ENCODE measurements around the gene MRAS. TPM values are rescaled to one million over a fixed set of nuclear protein-coding genes. Genes with fewer than 3 reads are reported as not detected.
"Not testable (repeated sequence)": the region's sequence is repeated elsewhere in the genome, so short reads cannot be mapped to it uniquely, and the experiment has no call there.

The MRAS gene
- total and polyA plus RNA-seq, 2 of the 4 experiments (the other 2 are of a cell fraction): 59.3 to 60.6 TPM

GRCh38 chr3:138412821-138413551 lies 64.6 kb downstream of the MRAS start:
- Histone ChIP-seq H3K4me2 (ENCODE audit: low read depth, low read length) (no peak overlapping the region), H4K91ac (ENCODE audit: insufficient read depth, low read depth, low read length) (no peak overlapping the region), H3K23ac (ENCODE audit: low read depth, low read length) (no peak overlapping the region), H2BK120ac (ENCODE audit: low read depth, low read length) (no peak overlapping the region), H2BK15ac (ENCODE audit: low read depth, low read length) (no peak overlapping the region), H2BK20ac (ENCODE audit: low read depth, low read length) (no peak overlapping the region), H3K4me3 (ENCODE audit: insufficient read depth, low read depth, low read length) (no peak overlapping the region), H3K56ac (ENCODE audit: extremely low read depth, insufficient read depth, low read length) (no peak overlapping the region), H3K79me1 (ENCODE audit: low read depth in 1 of 2, low read length in 2 of 2) (no peaks in the 10 kb centered on the region), H3K27ac (ENCODE audit: insufficient read depth, low read length) (no peak overlapping the region), H3K4ac (ENCODE audit: low read depth, low read length) (no peak overlapping the region), H3K27me3 (ENCODE audit: control insufficient read depth, insufficient read depth, low read length) (no peaks in the 10 kb centered on the region), H3K14ac (replicated peaks; ENCODE audit: low read depth, low read length) (no peak overlapping the region), H3K9me3 (ENCODE audit: control insufficient read depth, insufficient read depth, low read length) (no peaks in the 10 kb centered on the region), H4K8ac (ENCODE audit: low read depth in 2 of 2, low read length in 2 of 2) (no peak overlapping the region), H2AK5ac (ENCODE audit: low read depth, low read length) (no peak overlapping the region), H3K18ac (ENCODE audit: low read depth, low read length) (no peak overlapping the region), H2BK5ac (ENCODE audit: low read depth, low read length, poor library complexity, severe bottlenecking) (no peak overlapping the region), H3K9ac (ENCODE audit: low read depth, low read length) (no peak overlapping the region), H2AFZ (replicated peaks; ENCODE audit: low read length, poor library complexity) (peak overlapping the region; percentile 67), H3K36me3 (ENCODE audit: control insufficient read depth, insufficient read depth, low read length) (no peaks in the 10 kb centered on the region), H3K9me1 (ENCODE audit: insufficient read depth, low read length) (peaks cover 13% of the 10 kb centered on the region; the same call in 1 of the 2 replicates), H3K4me1 (ENCODE audit: control insufficient read depth, insufficient read depth, low read length) (peaks cover 6% of the 10 kb centered on the region), H2AK9ac (replicated peaks; ENCODE audit: low read depth, low read length, poor library complexity) (no peak overlapping the region), H4K5ac (ENCODE audit: low read depth, low read length) (no peak overlapping the region), H4K20me1 (ENCODE audit: insufficient read depth, low read length) (no peaks in the 10 kb centered on the region)
- in situ Hi-C loops (cut with MboI; ENCODE audit: low sequenced_read_pairs): no loop called here
- BruUV-seq (replicated peaks): no TSS peak
- peak; percentile 45 for ATAC-seq (ENCODE audit: low read depth)
- 17% methylated on average over 1 of the region's 9 CpGs; no CpG with 5 or more reads in 1 of the 2 experiments for WGBS, 2 experiments (ENCODE audit: extremely low coverage in 2 of 2, insufficient read length in 1 of 2)
- DNase-seq: peak; percentile 39
- TF ChIP-seq BHLHE40 (IDR thresholded peaks at IDR 0.05; ENCODE audit: low read depth, low read length) (no peak), MAFK (IDR thresholded peaks at IDR 0.05; ENCODE audit: low read depth, low read length) (no peak), RAD21 (IDR thresholded peaks at IDR 0.05; ENCODE audit: low read length) (no peak)
- POLR2A ChIA-PET (ENCODE audit: unreplicated experiment): no interaction called here
- intact Hi-C loops (cut with micrococcal nuclease): no loop called here
- CTCF ChIA-PET: interaction anchor here (1.0 to 2.0 kb wide), 3 partner anchors 10 to 23 kb away, joined by 3 to 8 read pairs (median 4); no protein-coding TSS in a partner anchor
- dilution Hi-C loops (cut with HindIII; ENCODE audit: low sequenced_read_pairs, unreplicated experiment): no loop called here

- DNase-seq; H4K20me1 ChIP-seq (ENCODE audit: insufficient read depth, low read length); H3K14ac ChIP-seq (replicated peaks; ENCODE audit: low read depth, low read length); H3K4ac ChIP-seq (ENCODE audit: low read depth, low read length); H3K36me3 ChIP-seq (ENCODE audit: control insufficient read depth, insufficient read depth, low read length); H3K79me1 ChIP-seq (ENCODE audit: low read depth in 1 of 2, low read length in 2 of 2); H3K9me3 ChIP-seq (ENCODE audit: control insufficient read depth, insufficient read depth, low read length); dilution Hi-C loops (cut with HindIII; ENCODE audit: low sequenced_read_pairs, unreplicated experiment); H3K4me2 ChIP-seq (ENCODE audit: low read depth, low read length); in situ Hi-C loops (cut with MboI; ENCODE audit: low sequenced_read_pairs); H3K56ac ChIP-seq (ENCODE audit: extremely low read depth, insufficient read depth, low read length); H2BK120ac ChIP-seq (ENCODE audit: low read depth, low read length); ATAC-seq (ENCODE audit: low read depth); H4K8ac ChIP-seq (ENCODE audit: low read depth in 2 of 2, low read length in 2 of 2); BruUV-seq (replicated peaks); H3K18ac ChIP-seq (ENCODE audit: low read depth, low read length); H3K4me3 ChIP-seq (ENCODE audit: insufficient read depth, low read depth, low read length); H2BK20ac ChIP-seq (ENCODE audit: low read depth, low read length); H2AK9ac ChIP-seq (replicated peaks; ENCODE audit: low read depth, low read length, poor library complexity); POLR2A ChIA-PET (ENCODE audit: unreplicated experiment); H3K9me1 ChIP-seq (ENCODE audit: insufficient read depth, low read length); H3K23ac ChIP-seq (ENCODE audit: low read depth, low read length); H4K5ac ChIP-seq (ENCODE audit: low read depth, low read length); H3K4me1 ChIP-seq (ENCODE audit: control insufficient read depth, insufficient read depth, low read length); H3K9ac ChIP-seq (ENCODE audit: low read depth, low read length); H3K27ac ChIP-seq (ENCODE audit: insufficient read depth, low read length); H2AFZ ChIP-seq (replicated peaks; ENCODE audit: low read length, poor library complexity); H2BK5ac ChIP-seq (ENCODE audit: low read depth, low read length, poor library complexity, severe bottlenecking); H2AK5ac ChIP-seq (ENCODE audit: low read depth, low read length); H3K27me3 ChIP-seq (ENCODE audit: control insufficient read depth, insufficient read depth, low read length); H4K91ac ChIP-seq (ENCODE audit: insufficient read depth, low read depth, low read length); H2BK15ac ChIP-seq (ENCODE audit: low read depth, low read length): not testable (repeated sequence)
- no CpG with 5 or more reads among the region's 4 CpGs for WGBS, 2 experiments (ENCODE audit: extremely low coverage in 2 of 2, insufficient read length in 1 of 2)
- intact Hi-C loops (cut with micrococcal nuclease): loop anchor here (2.0 to 5.0 kb wide), 4 partner anchors 69 to 176 kb away; partner anchors contain the start of genes CEP70 and MRAS
- CTCF ChIA-PET: interaction anchor here (1.5 kb wide), 1 partner anchor 11 kb away, joined by 4 read pairs; no protein-coding TSS in a partner anchor
Observed at GRCh38 chr3:138416236-138416635, 67.9 kb downstream of the MRAS start.
